ENCODE data around the gene TNNC1.

The TNNC1 gene

GRCh38 chr3:52456169-52456799 is 2.4 kb upstream of the TNNC1 start:
- DNase-seq (ENCODE audit: low read depth) = peak; percentile 41
- peak overlapping the region; percentile 86 for H3K4me3 ChIP-seq (ENCODE audit: low read length)

GRCh38 chr3:52455283-52456168 is 1.7 kb upstream of the TNNC1 start, which contains the start of gene NISCH:
Gene NISCH, plus strand, starts transcription at chr3:52455604. Its CDS starts 38 bp downstream, at chr3:52455642.
- DNase-seq (ENCODE audit: low read depth) = peak; percentile 67
- TF ChIP-seq CTCF (conservative IDR thresholded peaks at IDR 0.05; ENCODE audit: low read length) = no peak
- peak within 1 kb of the TSS; percentile 86 for H3K4me3 ChIP-seq (ENCODE audit: low read length)

More at GRCh38 chr3:52456169-52456799, 2.4 kb upstream of the TNNC1 start:
- no peak for TF ChIP-seq CTCF (conservative IDR thresholded peaks at IDR 0.05; ENCODE audit: low read length)

- no peak for TF ChIP-seq CTCF (conservative IDR thresholded peaks at IDR 0.05; ENCODE audit: low read length)
- no peak for DNase-seq (ENCODE audit: low read depth)
- peak overlapping the region; percentile 86 for H3K4me3 ChIP-seq (ENCODE audit: low read length)
These were observed 1.1 kb upstream of the TNNC1 start for GRCh38 chr3:52454938-52455282.

GRCh38 chr3:52454250-52454937 is 553 bp upstream of the TNNC1 start:
- DNase-seq (ENCODE audit: low read depth) = no peak
- TF ChIP-seq CTCF (conservative IDR thresholded peaks at IDR 0.05; ENCODE audit: low read length) = no peak
- peak overlapping the region; percentile 86 for H3K4me3 ChIP-seq (ENCODE audit: low read length)

- no peak overlapping the region for H3K4me3 ChIP-seq (ENCODE audit: low read length)
- no peak for TF ChIP-seq CTCF (conservative IDR thresholded peaks at IDR 0.05; ENCODE audit: low read length)
- DNase-seq (ENCODE audit: low read depth) = no peak
These were observed 1.1 kb downstream of the TNNC1 start for GRCh38 chr3:52452570-52453221.

GRCh38 chr3:52452126-52452525 is 1.7 kb downstream of the TNNC1 start:
- no peak overlapping the region for H3K4me3 ChIP-seq (ENCODE audit: low read length)
- DNase-seq (ENCODE audit: low read depth) = no peak
- no peak for TF ChIP-seq CTCF (conservative IDR thresholded peaks at IDR 0.05; ENCODE audit: low read length)

Measured in AG10803 (cell line).